Measurements from ENCODE around the gene TSEN34. TPM values are rescaled to one million over a fixed set of nuclear protein-coding genes. Genes with fewer than 3 reads are reported as not detected.
"Not testable (repeated sequence)": the region's sequence is repeated elsewhere in the genome, so short reads cannot be mapped to it uniquely, and the experiment has no call there.

TSEN34 gene
- total RNA-seq, 6 donors from 2014 or later = 43.2 to 78.4 (median 49.7) TPM

- H3K4me3 ChIP-seq = peak within 1 kb of the TSS in 1 of 4 donors; percentile 19
- WGBS, 2 donors = 51% methylated on average over 6 of the region's 6 CpGs; no CpG with 5 or more reads in 1 of the 2 donors
- peak; percentile 52 to 86 for ATAC-seq (ENCODE audit: low FRiP score in 2 of 2)
Observed at GRCh38 chr19:54242646-54243045, 51.5 kb downstream of the TSEN34 start, which contains the start of gene LILRA6. TSS of gene LILRA6 (minus strand) at chr19:54242790.

GRCh38 chr19:54243809-54244208 lies 52.7 kb downstream of the TSEN34 start:
- not testable (repeated sequence) for ATAC-seq (ENCODE audit: low FRiP score in 2 of 2); H3K36me3 ChIP-seq; DNase-seq; H3K27me3 ChIP-seq; H3K27ac ChIP-seq; H3K4me1 ChIP-seq; H3K9me3 ChIP-seq; H3K4me3 ChIP-seq
- WGBS, 2 donors = 67% methylated on average over 1 of the region's 8 CpGs; no CpG with 5 or more reads in 1 of the 2 donors

More at GRCh38 chr19:54242646-54243045, 51.5 kb downstream of the TSEN34 start, which contains the start of gene LILRA6:
- peak within 1 kb of the TSS in 1 of 4 donors; percentile 67 for H3K27ac ChIP-seq
- not testable (repeated sequence) for H3K36me3 ChIP-seq, H3K9me3 ChIP-seq, H3K27me3 ChIP-seq, H3K4me1 ChIP-seq
- DNase-seq = peak in 1 of 2 donors; percentile 60

Other genes starting within 250 kb of the TSEN34 start
- under 1 TPM in 4 of 6 donors, not detected in 2; 0.09 to 0.44 (median 0.26) TPM for gene CACNG8, start 228.4 kb upstream of the TSEN34 start, total RNA-seq
- gene CACNG6, start 199.7 kb upstream of the TSEN34 start, total RNA-seq = 10 to 100 TPM in 1 of 6 donors, 1 to 10 TPM in 3, not detected in 2; 1.5 to 11.5 (median 5.6) TPM
- 1 to 10 TPM in 3 of 6 donors, not detected in 3; 1.2 to 3.0 (median 1.7) TPM for gene VSTM1, start 127.4 kb upstream of the TSEN34 start, total RNA-seq
- not detected for gene TARM1, start 109.9 kb upstream of the TSEN34 start, total RNA-seq
- gene OSCAR, start 90.5 kb upstream of the TSEN34 start, total RNA-seq = 100 to 1,000 TPM in 1 of 6 donors, 10 to 100 TPM in 5; 18.5 to 119 (median 49.5) TPM
- gene NDUFA3, start 88.5 kb upstream of the TSEN34 start, total RNA-seq = 100 to 1,000 TPM in 2 of 6 donors, 10 to 100 TPM in 4; 11.5 to 127 (median 49.5) TPM
- 10 to 100 TPM; 10.5 to 51.3 (median 26.2) TPM for gene TFPT, start 75.7 kb upstream of the TSEN34 start, total RNA-seq
- gene PRPF31, start 75.6 kb upstream of the TSEN34 start, total RNA-seq = 10 to 100 TPM; 43.9 to 73.3 (median 47.4) TPM
- 10 to 100 TPM; 18.8 to 65.0 (median 36.6) TPM for gene CNOT3, start 53.5 kb upstream of the TSEN34 start, total RNA-seq
- 10 to 100 TPM in 3 of 6 donors, 1 to 10 TPM in 3; 8.5 to 16.8 (median 9.4) TPM for gene LENG1, start 31.6 kb upstream of the TSEN34 start, total RNA-seq
- gene TMC4, start 18.1 kb upstream of the TSEN34 start, total RNA-seq = 100 to 1,000 TPM in 1 of 6 donors, 10 to 100 TPM in 5; 35.7 to 116 (median 48.5) TPM
- gene MBOAT7, start 1.7 kb upstream of the TSEN34 start, total RNA-seq = 100 to 1,000 TPM in 1 of 6 donors, 10 to 100 TPM in 5; 43.7 to 121 (median 75.4) TPM
- 1,000 to 10,000 TPM in 5 of 6 donors, 100 to 1,000 TPM in 1; 985 to 1,704 (median 1,208) TPM for gene RPS9, start 9.6 kb downstream of the TSEN34 start, total RNA-seq
- gene LILRB3, start 31.7 kb downstream of the TSEN34 start, total RNA-seq = 100 to 1,000 TPM in 1 of 6 donors, 10 to 100 TPM in 5; 43.4 to 106 (median 70.7) TPM
- gene LILRA6, start 51.5 kb downstream of the TSEN34 start, total RNA-seq = 10 to 100 TPM in 3 of 6 donors, 1 to 10 TPM in 3; 4.0 to 38.3 (median 15.2) TPM
- 10 to 100 TPM in 2 of 6 donors, 1 to 10 TPM in 4; 5.1 to 54.5 (median 10.0) TPM for gene LILRB5, start 66.0 kb downstream of the TSEN34 start, total RNA-seq
- 10 to 100 TPM; 11.2 to 37.0 (median 22.7) TPM for gene LILRB2, start 89.8 kb downstream of the TSEN34 start, total RNA-seq
- gene LILRA5, start 121.9 kb downstream of the TSEN34 start, total RNA-seq = 10 to 100 TPM in 3 of 6 donors, 1 to 10 TPM in 3; 3.1 to 34.9 (median 20.3) TPM
- gene LILRA4, start 147.9 kb downstream of the TSEN34 start, total RNA-seq = 1 to 10 TPM in 3 of 6 donors, not detected in 3; 1.0 to 5.0 (median 1.7) TPM
- 100 to 1,000 TPM in 3 of 6 donors, 10 to 100 TPM in 3; 46.5 to 228 (median 111) TPM for gene LAIR1, start 173.6 kb downstream of the TSEN34 start, total RNA-seq
- not detected for gene TTYH1, start 224.2 kb downstream of the TSEN34 start, total RNA-seq

Data from upper lobe of left lung (tissue), 6 donors.